ENCODE measurements around the gene ADAM19.

GRCh38 chr5:157584628-157585027, 9.1 kb upstream of the ADAM19 start:
- TF ChIP-seq POLR2AphosphoS5 (IDR thresholded peaks at IDR 0.05) (no peak), CTCF (IDR thresholded peaks at IDR 0.05) (no peak), POLR2A (IDR thresholded peaks at IDR 0.05) (no peak)

Data from breast epithelium (tissue), 3 donors.